Hepatocyte (in vitro differentiated cells): ENCODE data around the gene HERC3. TPM values are rescaled to one million over a fixed set of nuclear protein-coding genes. Genes with fewer than 3 reads are reported as not detected.
A peak's percentile ranks its signal among the peaks of the same experiment; 100 is the strongest.

Experiments used
- DNase-seq: peaks from one replicate; pipeline ENCODE4 v3.0.0-alpha.2; 2016; ENCODE audit warnings: low spot score
- H2AFZ ChIP-seq: fragments of 200-600 bp; sonication (generic); 2 replicates; pipeline ENCODE4 v1.6.0; 2016; ENCODE audit warnings: antibody characterized with exemption, mild to moderate bottlenecking
- H3K27ac ChIP-seq: fragments of 200-600 bp; sonication (generic); 2 replicates; pipeline ENCODE4 v1.5.1; 2016; ENCODE audit warnings: mild to moderate bottlenecking
- H3K27me3 ChIP-seq: fragments of 200-600 bp; sonication (generic); 2 replicates; pipeline ENCODE4 v1.6.1; 2016
- H3K36me3 ChIP-seq: fragments of 200-600 bp; sonication (generic); replicated peaks from 2 replicates; pipeline ENCODE4 v1.5.1; 2016; ENCODE audit warnings: low read depth; ENCODE audit not compliant: insufficient read depth
- H3K4me1 ChIP-seq: fragments of 200-600 bp; sonication (generic); 2 replicates; pipeline ENCODE4 v1.5.1; 2016; ENCODE audit warnings: mild to moderate bottlenecking, moderate library complexity; ENCODE audit not compliant: insufficient read depth
- H3K4me2 ChIP-seq: fragments of 200-600 bp; sonication (generic); 2 replicates; pipeline ENCODE4 v1.6.0; 2016
- H3K4me3 ChIP-seq: fragments of 200-600 bp; sonication (generic); 2 replicates; pipeline ENCODE4 v1.5.1; 2016; ENCODE audit warnings: mild to moderate bottlenecking
- H3K79me2 ChIP-seq: fragments of 200-600 bp; sonication (generic); 2 replicates; pipeline ENCODE4 v1.6.0; 2017; ENCODE audit warnings: mild to moderate bottlenecking
- H3K9me2 ChIP-seq: fragments of 200-600 bp; sonication (generic); replicated peaks from 2 replicates; pipeline ENCODE4 v1.6.0; 2017; ENCODE audit warnings: mild to moderate bottlenecking; ENCODE audit not compliant: insufficient read depth
- H3K9me3 ChIP-seq: fragments of 200-600 bp; sonication (generic); 2 replicates; pipeline ENCODE4 v1.5.1; 2016; ENCODE audit warnings: low read depth, mild to moderate bottlenecking
- H4K20me1 ChIP-seq: fragments of 200-600 bp; sonication (generic); 2 replicates; pipeline ENCODE4 v1.6.0; 2016; ENCODE audit warnings: mild to moderate bottlenecking; ENCODE audit not compliant: insufficient read depth, poor library complexity, severe bottlenecking
- EZH2 ChIP-seq: fragments of 200-600 bp; sonication (generic); IDR thresholded peaks from 2 replicates; pipeline ENCODE4 v1.6.1; 2016; ENCODE audit warnings: antibody characterized with exemption, mild to moderate bottlenecking, borderline replicate concordance
- EZH2phosphoT487 ChIP-seq: fragments of 200-600 bp; sonication (generic); IDR thresholded peaks from one replicate; pipeline ENCODE4 v1.6.1; 2018; ENCODE audit warnings: antibody characterized with exemption, mild to moderate bottlenecking, low read depth, moderate library complexity; ENCODE audit not compliant: unreplicated experiment, severe bottlenecking
- WGBS: methylation state at CpG from one replicate; pipeline ENCODE4 v1.1.6; 2016; ENCODE audit warnings: low lambda C conversion rate; ENCODE audit errors: missing lambda C conversion rate; 5-methylcytosine and 5-hydroxymethylcytosine counted together
- polyA plus RNA-seq: library from polyadenylated mRNA; unstranded; fragments of >200 nt; fragmentation: Nextera tagmentation; extraction: Ambion mirVana; gene quantifications from 2 replicates; pipeline ENCODE4 v1.2.1, GENCODE V29; 2016
- total RNA-seq: library from RNA; depleted of rRNA; stranded (reverse); fragments of >200 nt; gene quantifications from 2 replicates; pipeline ENCODE4 v1.2.3, GENCODE V29; 2014
- TF ChIP-seq, protein P1 (sequence below): fragments of 200-600 bp; sonication (generic); IDR thresholded peaks from 2 replicates; pipeline ENCODE4 v1.5.1; 2016; ENCODE audit warnings: antibody characterized with exemption, mild to moderate bottlenecking; ENCODE audit not compliant: poor library complexity

Gene HERC3
- total RNA-seq (11.3 and 13.2 TPM in 2 replicates), polyA plus RNA-seq (8.6 and 11.7 TPM in 2 replicates)

DNA sequence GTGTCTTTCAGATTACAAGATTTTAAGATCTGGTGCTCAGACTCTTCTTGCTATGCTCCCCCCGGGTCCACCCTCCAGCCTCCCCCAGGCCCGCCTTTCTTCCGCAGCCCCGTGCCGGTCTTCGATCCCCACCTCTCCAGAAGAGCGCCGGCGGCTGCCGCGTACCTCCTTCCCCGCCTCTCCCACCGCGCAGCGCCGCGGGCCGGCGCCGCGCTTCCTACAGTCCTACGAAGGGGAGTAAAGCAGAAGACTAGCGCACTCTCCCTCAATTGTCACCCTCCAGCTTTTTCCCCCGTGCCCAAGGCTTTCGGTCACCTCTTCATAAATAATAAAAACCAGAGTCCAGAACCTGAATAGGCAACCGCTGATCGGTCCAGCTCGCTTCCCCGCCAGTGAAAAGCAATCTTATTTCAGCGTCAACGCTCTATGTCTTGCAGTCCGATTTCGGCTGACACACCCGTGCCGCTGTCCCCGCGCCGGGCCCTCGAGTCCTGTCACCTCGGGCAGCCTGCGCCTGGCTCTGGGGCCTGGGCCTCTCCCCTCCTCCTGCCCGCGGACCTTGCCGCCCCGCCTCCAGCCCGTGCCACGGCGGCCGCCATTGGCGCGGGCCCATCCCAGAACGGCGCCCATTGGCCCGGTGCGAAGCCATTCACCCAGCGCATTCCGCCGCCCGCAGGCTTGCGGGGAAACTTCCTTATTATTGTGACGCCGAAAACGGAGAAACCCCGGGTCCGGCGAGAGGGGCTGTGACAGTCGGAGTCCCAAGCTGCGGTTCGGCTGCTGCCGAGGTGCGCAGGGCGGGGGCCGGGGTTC is at the start of gene HERC3:
HERC3 (plus strand) TSS at position 694 of the 813 bp plus-strand sequence. CDS start 13,344 bp downstream, outside the sequence.
- no peaks in the 10 kb centered on the region for H3K27me3 ChIP-seq
- TF ChIP-seq EZH2 (no peak), EZH2phosphoT487 (no peak)
- TF ChIP-seq, protein P1, sequence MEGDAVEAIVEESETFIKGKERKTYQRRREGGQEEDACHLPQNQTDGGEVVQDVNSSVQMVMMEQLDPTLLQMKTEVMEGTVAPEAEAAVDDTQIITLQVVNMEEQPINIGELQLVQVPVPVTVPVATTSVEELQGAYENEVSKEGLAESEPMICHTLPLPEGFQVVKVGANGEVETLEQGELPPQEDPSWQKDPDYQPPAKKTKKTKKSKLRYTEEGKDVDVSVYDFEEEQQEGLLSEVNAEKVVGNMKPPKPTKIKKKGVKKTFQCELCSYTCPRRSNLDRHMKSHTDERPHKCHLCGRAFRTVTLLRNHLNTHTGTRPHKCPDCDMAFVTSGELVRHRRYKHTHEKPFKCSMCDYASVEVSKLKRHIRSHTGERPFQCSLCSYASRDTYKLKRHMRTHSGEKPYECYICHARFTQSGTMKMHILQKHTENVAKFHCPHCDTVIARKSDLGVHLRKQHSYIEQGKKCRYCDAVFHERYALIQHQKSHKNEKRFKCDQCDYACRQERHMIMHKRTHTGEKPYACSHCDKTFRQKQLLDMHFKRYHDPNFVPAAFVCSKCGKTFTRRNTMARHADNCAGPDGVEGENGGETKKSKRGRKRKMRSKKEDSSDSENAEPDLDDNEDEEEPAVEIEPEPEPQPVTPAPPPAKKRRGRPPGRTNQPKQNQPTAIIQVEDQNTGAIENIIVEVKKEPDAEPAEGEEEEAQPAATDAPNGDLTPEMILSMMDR = no peak

DNA sequence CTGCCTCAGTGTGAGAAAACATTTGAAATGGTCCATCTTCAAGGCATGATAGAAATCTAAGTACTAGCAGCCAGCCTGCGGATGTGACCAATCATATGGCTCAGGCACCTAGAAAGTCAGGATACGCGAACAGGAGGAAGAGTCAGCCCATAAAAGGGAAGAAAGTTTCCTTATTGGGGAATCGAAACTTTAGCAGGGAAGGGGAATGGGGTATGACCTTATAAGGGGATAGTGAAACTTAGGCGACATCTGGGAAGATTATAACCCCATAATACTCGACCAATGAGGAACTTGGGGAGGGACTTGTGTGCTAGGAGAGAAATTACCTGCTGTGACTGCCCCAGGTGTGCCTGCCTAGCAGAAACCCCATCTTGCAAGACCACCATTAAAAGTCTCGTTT is 42.5 kb upstream of the HERC3 start:
- 92% methylated on average over 7 of the region's 7 CpGs for WGBS
- TF ChIP-seq, protein P1 = no peak
- TF ChIP-seq EZH2phosphoT487 (no peak), EZH2 (no peak)
- H3K27ac ChIP-seq = no peak overlapping the region

More for the DNA sequence above, at the start of gene HERC3:
- H3K79me2 ChIP-seq = peaks cover 13% of the 10 kb centered on the region
- under 1% methylated on average over 68 of the region's 73 CpGs for WGBS
- peak within 1 kb of the TSS; percentile 83 for H3K4me3 ChIP-seq
- no peaks in the 10 kb centered on the region for H3K9me2 ChIP-seq
- peak; percentile 95 for DNase-seq
- H4K20me1 ChIP-seq = no peaks in the 10 kb centered on the region
- peak within 1 kb of the TSS; percentile 86 for H3K4me2 ChIP-seq
- peaks cover 23% of the 10 kb centered on the region for H3K4me1 ChIP-seq
- no peaks in the 10 kb centered on the region for H3K9me3 ChIP-seq
- peak within 1 kb of the TSS; percentile 77 for H3K27ac ChIP-seq
- peak within 1 kb of the TSS; percentile 89 for H2AFZ ChIP-seq
- no peaks in the 10 kb centered on the region for H3K36me3 ChIP-seq

DNA sequence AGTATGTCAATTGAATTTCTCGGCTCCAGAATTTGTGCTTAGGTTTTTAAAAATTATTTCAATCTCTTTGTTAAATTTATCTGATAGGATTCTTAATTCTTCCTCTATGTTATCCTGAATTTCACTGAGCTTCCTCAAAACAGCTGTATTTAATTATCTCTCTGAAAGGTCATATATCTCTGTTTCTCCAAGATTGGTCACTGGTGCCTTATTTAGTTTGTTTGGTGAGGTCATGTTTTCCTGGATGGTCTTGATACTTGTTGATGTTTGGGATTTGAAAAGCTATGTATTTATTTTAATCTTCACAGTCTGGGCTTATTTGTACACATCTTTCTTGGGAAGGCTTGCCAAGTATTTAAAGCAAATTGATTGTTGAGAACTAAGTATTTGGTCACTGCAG is 24.7 kb upstream of the HERC3 start:
- DNase-seq = no peak
- Histone ChIP-seq H3K9me3 (no peaks in the 10 kb centered on the region), H3K36me3 (no peaks in the 10 kb centered on the region), H4K20me1 (no peaks in the 10 kb centered on the region), H3K4me2 (no peak overlapping the region), H2AFZ (no peak overlapping the region), H3K27ac (no peak overlapping the region), H3K9me2 (no peaks in the 10 kb centered on the region), H3K4me3 (no peak overlapping the region), H3K79me2 (no peaks in the 10 kb centered on the region), H3K4me1 (no peaks in the 10 kb centered on the region), H3K27me3 (no peaks in the 10 kb centered on the region)
- WGBS = 93% methylated on average over 1 of the region's 1 CpG
- TF ChIP-seq, protein P1 = no peak
- TF ChIP-seq EZH2 (no peak), EZH2phosphoT487 (no peak)

More for the DNA sequence above, 42.5 kb upstream of the HERC3 start:
- H3K79me2 ChIP-seq = no peaks in the 10 kb centered on the region
- H3K9me2 ChIP-seq = no peaks in the 10 kb centered on the region
- no peaks in the 10 kb centered on the region for H3K36me3 ChIP-seq
- H3K4me3 ChIP-seq = no peak overlapping the region
- no peaks in the 10 kb centered on the region for H3K27me3 ChIP-seq
- H2AFZ ChIP-seq = no peak overlapping the region
- H3K4me2 ChIP-seq = no peak overlapping the region
- DNase-seq = no peak
- no peaks in the 10 kb centered on the region for H4K20me1 ChIP-seq
- no peaks in the 10 kb centered on the region for H3K9me3 ChIP-seq
- H3K4me1 ChIP-seq = no peaks in the 10 kb centered on the region
